Measurements from ENCODE around the gene NUP37.
A peak's percentile ranks its signal among the peaks of the same experiment; 100 is the strongest.

Gene NUP37

DNA sequence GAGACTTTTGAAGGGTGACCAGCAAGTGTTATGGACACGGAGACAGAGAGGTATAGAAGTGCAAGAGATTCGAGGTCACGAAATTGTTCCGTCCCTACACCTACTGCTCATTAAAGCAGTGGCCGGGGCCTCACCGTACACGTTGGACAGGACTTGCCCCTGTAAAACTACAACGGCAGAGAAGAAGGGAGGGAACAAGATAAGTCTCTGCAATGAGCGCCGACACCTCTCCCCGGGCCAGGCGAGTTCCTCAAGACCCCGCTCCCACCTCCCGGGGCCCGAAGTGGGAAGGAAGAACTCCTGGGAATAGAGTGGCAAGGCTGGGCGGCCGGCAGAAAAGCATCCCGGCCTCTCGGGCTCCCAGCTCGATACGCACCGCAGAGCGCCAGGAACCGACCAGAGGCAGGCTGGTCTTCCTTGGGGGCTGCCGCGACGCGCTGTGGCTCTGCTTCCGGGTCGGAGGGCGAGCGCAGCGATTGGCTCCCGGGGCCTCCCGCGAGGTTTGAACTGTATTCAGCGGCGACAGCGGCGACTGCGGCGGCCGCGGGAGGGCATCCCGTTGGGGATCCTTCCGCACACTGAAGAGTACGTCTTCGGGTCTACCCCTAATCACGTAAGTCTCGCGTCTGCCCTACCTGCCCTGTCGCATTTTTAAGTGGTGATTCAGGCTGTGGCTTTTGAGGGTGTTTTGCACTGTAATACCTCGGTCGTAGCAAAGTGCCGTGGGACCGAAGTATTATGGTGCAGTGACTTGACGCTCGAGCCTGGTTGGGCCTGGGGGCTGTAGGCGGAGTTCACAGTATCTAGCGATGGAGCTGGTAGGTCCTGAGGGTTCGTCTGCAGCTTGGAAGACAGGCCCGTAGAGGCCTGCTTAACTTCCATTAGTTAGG is at the start of gene NUP37, which contains the start of gene PARPBP (continued):
- TF ChIP-seq ZNF37A (tag by site-specific recombination; IDR thresholded peaks at IDR 0.05), result no peak
- TF ChIP-seq, protein P1, sequence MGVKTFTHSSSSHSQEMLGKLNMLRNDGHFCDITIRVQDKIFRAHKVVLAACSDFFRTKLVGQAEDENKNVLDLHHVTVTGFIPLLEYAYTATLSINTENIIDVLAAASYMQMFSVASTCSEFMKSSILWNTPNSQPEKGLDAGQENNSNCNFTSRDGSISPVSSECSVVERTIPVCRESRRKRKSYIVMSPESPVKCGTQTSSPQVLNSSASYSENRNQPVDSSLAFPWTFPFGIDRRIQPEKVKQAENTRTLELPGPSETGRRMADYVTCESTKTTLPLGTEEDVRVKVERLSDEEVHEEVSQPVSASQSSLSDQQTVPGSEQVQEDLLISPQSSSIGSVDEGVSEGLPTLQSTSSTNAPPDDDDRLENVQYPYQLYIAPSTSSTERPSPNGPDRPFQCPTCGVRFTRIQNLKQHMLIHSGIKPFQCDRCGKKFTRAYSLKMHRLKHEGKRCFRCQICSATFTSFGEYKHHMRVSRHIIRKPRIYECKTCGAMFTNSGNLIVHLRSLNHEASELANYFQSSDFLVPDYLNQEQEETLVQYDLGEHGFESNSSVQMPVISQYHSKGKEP (tag by site-specific recombination; IDR thresholded peaks at IDR 0.05), result 0 out of 2 replicates have a peak, but pooled peaks have one; percentile 18
- no peak for TF ChIP-seq ZNF416 (tag by site-specific recombination; IDR thresholded peaks at IDR 0.05)
- TF ChIP-seq GLI4 (tag by site-specific recombination; IDR thresholded peaks at IDR 0.05), result no peak
- no peak for TF ChIP-seq ZNF184 (tag by site-specific recombination; IDR thresholded peaks at IDR 0.05)
- TF ChIP-seq GFI1B (tag by site-specific recombination; IDR thresholded peaks at IDR 0.05), result no peak
- peak; percentile 62 for TF ChIP-seq ZNF561 (tag by site-specific recombination; IDR thresholded peaks at IDR 0.05; ENCODE audit: borderline replicate concordance)
- no peak for TF ChIP-seq ZNF571 (tag by site-specific recombination; IDR thresholded peaks at IDR 0.05)
- no peak for TF ChIP-seq ZNF169 (tag by site-specific recombination; IDR thresholded peaks at IDR 0.05)
- TF ChIP-seq ZNF664 (tag by site-specific recombination; IDR thresholded peaks at IDR 0.05), result no peak
- TF ChIP-seq KLF1 (tag by site-specific recombination; IDR thresholded peaks at IDR 0.05), result no peak
- TF ChIP-seq, protein P2, sequence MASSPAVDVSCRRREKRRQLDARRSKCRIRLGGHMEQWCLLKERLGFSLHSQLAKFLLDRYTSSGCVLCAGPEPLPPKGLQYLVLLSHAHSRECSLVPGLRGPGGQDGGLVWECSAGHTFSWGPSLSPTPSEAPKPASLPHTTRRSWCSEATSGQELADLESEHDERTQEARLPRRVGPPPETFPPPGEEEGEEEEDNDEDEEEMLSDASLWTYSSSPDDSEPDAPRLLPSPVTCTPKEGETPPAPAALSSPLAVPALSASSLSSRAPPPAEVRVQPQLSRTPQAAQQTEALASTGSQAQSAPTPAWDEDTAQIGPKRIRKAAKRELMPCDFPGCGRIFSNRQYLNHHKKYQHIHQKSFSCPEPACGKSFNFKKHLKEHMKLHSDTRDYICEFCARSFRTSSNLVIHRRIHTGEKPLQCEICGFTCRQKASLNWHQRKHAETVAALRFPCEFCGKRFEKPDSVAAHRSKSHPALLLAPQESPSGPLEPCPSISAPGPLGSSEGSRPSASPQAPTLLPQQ (tag by site-specific recombination; IDR thresholded peaks at IDR 0.05), result peak; percentile 91
- peak; percentile 83 for TF ChIP-seq ZNF24 (tag by site-specific recombination; IDR thresholded peaks at IDR 0.05)
- no peak for TF ChIP-seq SCRT1 (tag by site-specific recombination; IDR thresholded peaks at IDR 0.05; ENCODE audit: borderline replicate concordance)
- TF ChIP-seq ZNF654 (tag by site-specific recombination; IDR thresholded peaks at IDR 0.05; ENCODE audit: low read depth), result no peak
- TF ChIP-seq WT1 (tag by site-specific recombination; IDR thresholded peaks at IDR 0.05), result peak; percentile 42; the same call in 1 of the 2 replicates
- peak; percentile 64 for TF ChIP-seq SETDB1 (IDR thresholded peaks at IDR 0.05; ENCODE audit: insufficient read length, low read length)
- no peak for TF ChIP-seq ZNF585B (tag by site-specific recombination; IDR thresholded peaks at IDR 0.05)
- no peak for TF ChIP-seq ZNF248 (tag by site-specific recombination; IDR thresholded peaks at IDR 0.05)
- no peak; the same call in 1 of the 2 replicates for TF ChIP-seq ZNF394 (tag by site-specific recombination; IDR thresholded peaks at IDR 0.05; ENCODE audit: borderline replicate concordance)
- no peak for TF ChIP-seq ZNF138 (tag by site-specific recombination; IDR thresholded peaks at IDR 0.05; ENCODE audit: borderline replicate concordance)
- TF ChIP-seq ZNF624 (tag by site-specific recombination; IDR thresholded peaks at IDR 0.05), result no peak
- TF ChIP-seq ZNF768 (tag by site-specific recombination; IDR thresholded peaks at IDR 0.05), result no peak
- TF ChIP-seq, protein P3, sequence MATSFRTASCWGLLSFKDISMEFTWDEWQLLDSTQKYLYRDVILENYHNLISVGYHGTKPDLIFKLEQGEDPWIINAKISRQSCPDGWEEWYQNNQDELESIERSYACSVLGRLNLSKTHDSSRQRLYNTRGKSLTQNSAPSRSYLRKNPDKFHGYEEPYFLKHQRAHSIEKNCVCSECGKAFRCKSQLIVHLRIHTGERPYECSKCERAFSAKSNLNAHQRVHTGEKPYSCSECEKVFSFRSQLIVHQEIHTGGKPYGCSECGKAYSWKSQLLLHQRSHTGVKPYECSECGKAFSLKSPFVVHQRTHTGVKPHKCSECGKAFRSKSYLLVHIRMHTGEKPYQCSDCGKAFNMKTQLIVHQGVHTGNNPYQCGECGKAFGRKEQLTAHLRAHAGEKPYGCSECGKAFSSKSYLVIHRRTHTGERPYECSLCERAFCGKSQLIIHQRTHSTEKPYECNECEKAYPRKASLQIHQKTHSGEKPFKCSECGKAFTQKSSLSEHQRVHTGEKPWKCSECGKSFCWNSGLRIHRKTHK (tag by site-specific recombination; IDR thresholded peaks at IDR 0.05), result no peak
- TF ChIP-seq ZNF175 (tag by site-specific recombination; IDR thresholded peaks at IDR 0.05), result no peak
- no peak for TF ChIP-seq RBAK (tag by site-specific recombination; IDR thresholded peaks at IDR 0.05)
- no peak for TF ChIP-seq ZNF292 (tag by site-specific recombination; IDR thresholded peaks at IDR 0.05; ENCODE audit: borderline replicate concordance, low read depth)
- TF ChIP-seq ZNF837 (tag by site-specific recombination; IDR thresholded peaks at IDR 0.05), result peak; percentile 96
- TF ChIP-seq ZNF311 (tag by site-specific recombination; IDR thresholded peaks at IDR 0.05; ENCODE audit: borderline replicate concordance), result no peak
- peak; percentile 13; the same call in 1 of the 2 replicates for TF ChIP-seq KLF9 (tag by site-specific recombination; IDR thresholded peaks at IDR 0.05; ENCODE audit: low read depth)
- no peak for TF ChIP-seq MEIS1 (CRISPR knock-in tag; IDR thresholded peaks at IDR 0.05; ENCODE audit: borderline replicate concordance)
- TF ChIP-seq ZNF792 (tag by site-specific recombination; IDR thresholded peaks at IDR 0.05), result no peak
- no peak for TF ChIP-seq ZNF555 (tag by site-specific recombination; conservative IDR thresholded peaks at IDR 0.05)
- TF ChIP-seq, protein P4, sequence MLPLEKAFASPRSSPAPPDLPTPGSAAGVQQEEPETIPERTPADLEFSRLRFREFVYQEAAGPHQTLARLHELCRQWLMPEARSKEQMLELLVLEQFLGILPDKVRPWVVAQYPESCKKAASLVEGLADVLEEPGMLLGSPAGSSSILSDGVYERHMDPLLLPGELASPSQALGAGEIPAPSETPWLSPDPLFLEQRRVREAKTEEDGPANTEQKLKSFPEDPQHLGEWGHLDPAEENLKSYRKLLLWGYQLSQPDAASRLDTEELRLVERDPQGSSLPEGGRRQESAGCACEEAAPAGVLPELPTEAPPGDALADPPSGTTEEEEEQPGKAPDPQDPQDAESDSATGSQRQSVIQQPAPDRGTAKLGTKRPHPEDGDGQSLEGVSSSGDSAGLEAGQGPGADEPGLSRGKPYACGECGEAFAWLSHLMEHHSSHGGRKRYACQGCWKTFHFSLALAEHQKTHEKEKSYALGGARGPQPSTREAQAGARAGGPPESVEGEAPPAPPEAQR (tag by site-specific recombination; IDR thresholded peaks at IDR 0.05), result 0 out of 2 replicates have a peak, but pooled peaks have one; percentile 46
- TF ChIP-seq ZNF510 (tag by site-specific recombination; IDR thresholded peaks at IDR 0.05; ENCODE audit: insufficient replicate concordance), result no peak
- TF ChIP-seq KLF7 (tag by site-specific recombination; IDR thresholded peaks at IDR 0.05; ENCODE audit: borderline replicate concordance), result no peak
